HG02870 (cell line): ENCODE measurements around the gene KIAA1958.

Experiments used
- ATAC-seq: cut with Tn5 transposase; IDR thresholded peaks from one replicate; pipeline ENCODE4 v1.9.1; 2021; ENCODE audit warnings: mild to moderate bottlenecking, moderate library complexity; ENCODE audit not compliant: unreplicated experiment

The KIAA1958 gene

GRCh38 chr9:112599732-112600131 is 113.1 kb downstream of the KIAA1958 start:
- no peak for ATAC-seq

- no peak for ATAC-seq
Measured at GRCh38 chr9:112601636-112602035, 115.0 kb downstream of the KIAA1958 start.

- ATAC-seq, result no peak
Measured at GRCh38 chr9:112604790-112605189, 118.2 kb downstream of the KIAA1958 start.

GRCh38 chr9:112605518-112605917 is 118.9 kb downstream of the KIAA1958 start:
- ATAC-seq, result peak; percentile 95

GRCh38 chr9:112605963-112606699 is 119.5 kb downstream of the KIAA1958 start:
- ATAC-seq, result no peak

- no peak for ATAC-seq
Measured at GRCh38 chr9:112608851-112609250, 122.2 kb downstream of the KIAA1958 start.

GRCh38 chr9:112615584-112616266 is 129.1 kb downstream of the KIAA1958 start:
- ATAC-seq, result no peak

- no peak for ATAC-seq
Measured at GRCh38 chr9:112617371-112617770, 130.7 kb downstream of the KIAA1958 start.

GRCh38 chr9:112618385-112619009 is 131.9 kb downstream of the KIAA1958 start:
- no peak for ATAC-seq

- no peak for ATAC-seq
Measured at GRCh38 chr9:112620388-112620787, 133.8 kb downstream of the KIAA1958 start.

- no peak for ATAC-seq
Measured at GRCh38 chr9:112621018-112621655, 134.5 kb downstream of the KIAA1958 start.

GRCh38 chr9:112623198-112623597 is 136.6 kb downstream of the KIAA1958 start:
- ATAC-seq, result no peak

GRCh38 chr9:112624711-112625707 is 138.4 kb downstream of the KIAA1958 start:
- no peak for ATAC-seq

- no peak for ATAC-seq
Measured at GRCh38 chr9:112629671-112630485, 143.3 kb downstream of the KIAA1958 start.

GRCh38 chr9:112631313-112632070 is 144.9 kb downstream of the KIAA1958 start:
- no peak for ATAC-seq

GRCh38 chr9:112640311-112640710 is 153.7 kb downstream of the KIAA1958 start:
- no peak for ATAC-seq

GRCh38 chr9:112642126-112642525 is 155.5 kb downstream of the KIAA1958 start:
- ATAC-seq, result no peak

- no peak for ATAC-seq
Measured at GRCh38 chr9:112647596-112647995, 161.0 kb downstream of the KIAA1958 start.

- no peak for ATAC-seq
Measured at GRCh38 chr9:112648624-112649023, 162.0 kb downstream of the KIAA1958 start.
